ENCODE results near the gene ADCY7.

DNA sequence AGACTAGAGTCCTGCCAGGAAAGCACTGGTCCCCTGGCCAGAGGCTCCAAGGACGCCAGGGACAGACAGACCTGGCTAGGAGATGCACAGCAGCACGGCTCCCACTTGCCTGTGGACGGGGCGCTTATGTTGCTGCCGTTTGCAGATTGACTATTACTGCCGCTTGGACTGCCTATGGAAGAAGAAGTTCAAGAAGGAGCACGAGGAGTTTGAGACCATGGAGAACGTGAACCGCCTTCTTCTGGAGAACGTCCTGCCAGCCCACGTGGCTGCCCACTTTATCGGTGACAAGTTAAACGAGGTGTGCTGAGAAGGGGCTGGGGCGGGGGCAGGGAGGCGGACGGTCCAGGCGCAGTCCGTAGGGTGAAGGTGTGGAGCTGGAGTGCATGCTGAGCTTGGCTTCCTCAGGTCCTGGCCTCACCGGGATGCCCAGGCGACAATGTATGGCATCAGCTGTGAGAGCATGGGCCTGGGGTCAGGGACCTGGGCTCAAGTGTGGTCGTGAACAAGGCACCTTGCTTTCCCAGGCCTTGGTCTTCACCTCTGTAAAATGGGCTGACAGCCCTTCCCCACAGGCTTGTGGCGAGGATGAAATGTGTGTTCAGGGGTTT lies 45.6 kb downstream of the ADCY7 start:
- TF ChIP-seq, protein P1, sequence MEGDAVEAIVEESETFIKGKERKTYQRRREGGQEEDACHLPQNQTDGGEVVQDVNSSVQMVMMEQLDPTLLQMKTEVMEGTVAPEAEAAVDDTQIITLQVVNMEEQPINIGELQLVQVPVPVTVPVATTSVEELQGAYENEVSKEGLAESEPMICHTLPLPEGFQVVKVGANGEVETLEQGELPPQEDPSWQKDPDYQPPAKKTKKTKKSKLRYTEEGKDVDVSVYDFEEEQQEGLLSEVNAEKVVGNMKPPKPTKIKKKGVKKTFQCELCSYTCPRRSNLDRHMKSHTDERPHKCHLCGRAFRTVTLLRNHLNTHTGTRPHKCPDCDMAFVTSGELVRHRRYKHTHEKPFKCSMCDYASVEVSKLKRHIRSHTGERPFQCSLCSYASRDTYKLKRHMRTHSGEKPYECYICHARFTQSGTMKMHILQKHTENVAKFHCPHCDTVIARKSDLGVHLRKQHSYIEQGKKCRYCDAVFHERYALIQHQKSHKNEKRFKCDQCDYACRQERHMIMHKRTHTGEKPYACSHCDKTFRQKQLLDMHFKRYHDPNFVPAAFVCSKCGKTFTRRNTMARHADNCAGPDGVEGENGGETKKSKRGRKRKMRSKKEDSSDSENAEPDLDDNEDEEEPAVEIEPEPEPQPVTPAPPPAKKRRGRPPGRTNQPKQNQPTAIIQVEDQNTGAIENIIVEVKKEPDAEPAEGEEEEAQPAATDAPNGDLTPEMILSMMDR (conservative IDR thresholded peaks at IDR 0.05 in 1 of 2, IDR thresholded peaks at IDR 0.05 in 1 of 2; ENCODE audit: low read depth in 1 of 2, low read length in 2 of 2): no peak
- TF ChIP-seq EZH2 (IDR thresholded peaks at IDR 0.05; ENCODE audit: low read length, missing control alignments): no peak
